HG03045 (cell line): ENCODE measurements around the gene JAKMIP2.
"Not testable (repeated sequence)": the region's sequence is repeated elsewhere in the genome, so short reads cannot be mapped to it uniquely, and the experiment has no call there.

Source experiments
- ATAC-seq: cut with Tn5 transposase; IDR thresholded peaks from one replicate; pipeline ENCODE4 v1.9.1; 2021; ENCODE audit warnings: mild to moderate bottlenecking, moderate library complexity; ENCODE audit not compliant: unreplicated experiment

Gene JAKMIP2

GRCh38 chr5:147666419-147666818 is 116.1 kb downstream of the JAKMIP2 start:
- ATAC-seq, result no peak

GRCh38 chr5:147661541-147661940 is 121.0 kb downstream of the JAKMIP2 start:
- no peak for ATAC-seq

GRCh38 chr5:147659166-147659929 is 123.2 kb downstream of the JAKMIP2 start:
- no peak for ATAC-seq

GRCh38 chr5:147658293-147658932 is 124.1 kb downstream of the JAKMIP2 start:
- no peak for ATAC-seq

- ATAC-seq, result no peak
Measured at GRCh38 chr5:147648597-147648996, 133.9 kb downstream of the JAKMIP2 start.

- ATAC-seq, result no peak
Measured at GRCh38 chr5:147645197-147645596, 137.3 kb downstream of the JAKMIP2 start.

- ATAC-seq, result no peak
Measured at GRCh38 chr5:147644460-147644859, 138.1 kb downstream of the JAKMIP2 start.

- ATAC-seq, result no peak
Measured at GRCh38 chr5:147643142-147643541, 139.4 kb downstream of the JAKMIP2 start.

GRCh38 chr5:147642666-147643065 is 139.9 kb downstream of the JAKMIP2 start:
- ATAC-seq, result no peak

GRCh38 chr5:147639321-147639720 is 143.2 kb downstream of the JAKMIP2 start:
- ATAC-seq, result no peak

GRCh38 chr5:147636729-147636984 is 145.9 kb downstream of the JAKMIP2 start:
- no peak for ATAC-seq

GRCh38 chr5:147635882-147636728 is 146.4 kb downstream of the JAKMIP2 start:
- no peak for ATAC-seq

GRCh38 chr5:147635439-147635838 is 147.1 kb downstream of the JAKMIP2 start:
- not testable (repeated sequence) for ATAC-seq

- ATAC-seq, result no peak
Measured at GRCh38 chr5:147633173-147633572, 149.4 kb downstream of the JAKMIP2 start.

- no peak for ATAC-seq
Measured at GRCh38 chr5:147631428-147632003, 151.0 kb downstream of the JAKMIP2 start.

GRCh38 chr5:147629196-147629595 is 153.3 kb downstream of the JAKMIP2 start:
- ATAC-seq, result no peak

GRCh38 chr5:147628058-147628895 is 154.3 kb downstream of the JAKMIP2 start:
- ATAC-seq, result peak; percentile 88

- no peak for ATAC-seq
Measured at GRCh38 chr5:147626464-147626863, 156.1 kb downstream of the JAKMIP2 start.

- no peak for ATAC-seq
Measured at GRCh38 chr5:147621016-147621415, 161.5 kb downstream of the JAKMIP2 start.

- ATAC-seq, result no peak
Measured at GRCh38 chr5:147619281-147619878, 163.1 kb downstream of the JAKMIP2 start.
